K562 (cell line): ENCODE results near the gene RRAD. TPM values are rescaled to one million over a fixed set of nuclear protein-coding genes. Genes with fewer than 3 reads are reported as not detected.

Source experiments
- ADNP ChIP-seq: fragments of 200-800 bp; sonication (Bioruptor generic); IDR thresholded peaks from 2 replicates; pipeline ENCODE4 v1.6.1; 2016; ENCODE audit warnings: missing genetic modification characterization, missing compliant biosample characterization
- ATF2 ChIP-seq: sonication (generic); formaldehyde crosslinking; IDR thresholded peaks from 2 replicates; pipeline ENCODE4 v1.8.1; 2022; ENCODE audit warnings: missing genetic modification reagents
- CHD4 ChIP-seq: fragments of 200-600 bp; sonication (generic); IDR thresholded peaks from 3 replicates; pipeline ENCODE4 v1.6.1; 2012; ENCODE audit warnings: low read depth, mild to moderate bottlenecking, mixed read lengths, low read length, inconsistent platforms; ENCODE audit not compliant: insufficient read depth, insufficient replicate concordance, poor library complexity, severe bottlenecking
- FOXK2 ChIP-seq, 2 experiments: fragments of 450-650 bp; IDR thresholded peaks in 1 of 2; conservative IDR thresholded peaks in 1 of 2; 2 replicates each; pipeline ENCODE4 v1.6.1; 2016; ENCODE audit warnings: low read depth in 2 of 2, mild to moderate bottlenecking in 1 of 2
- HDAC2 ChIP-seq: fragments of 450-650 bp; IDR thresholded peaks from 2 replicates; pipeline ENCODE4 v1.6.1; 2016; ENCODE audit warnings: mild to moderate bottlenecking
- IRF9 ChIP-seq: fragments of 450-650 bp; IDR thresholded peaks from 2 replicates; pipeline ENCODE4 v1.6.1; 2016; ENCODE audit warnings: missing biosample characterization, missing genetic modification characterization
- LCOR ChIP-seq: sonication (generic); formaldehyde crosslinking; IDR thresholded peaks from 2 replicates; pipeline ENCODE4 v1.8.0; 2022; ENCODE audit warnings: mild to moderate bottlenecking, missing genetic modification reagents
- MEIS2 ChIP-seq: fragments of 450-650 bp; IDR thresholded peaks from 2 replicates; pipeline ENCODE4 v1.6.1; 2014; ENCODE audit warnings: mild to moderate bottlenecking; ENCODE audit not compliant: partially characterized antibody
- MYBL2 ChIP-seq, 2 experiments: fragments of 450-650 bp in 1 of 2; sonication (generic) in 1 of 2; formaldehyde crosslinking in 1 of 2; IDR thresholded peaks; 2 replicates each; pipeline versions ENCODE4 v1.6.1 to v1.8.1; 2017 to 2022; ENCODE audit warnings: borderline replicate concordance in 1 of 2, inconsistent platforms in 1 of 2, low read depth in 1 of 2, mild to moderate bottlenecking in 1 of 2, missing genetic modification reagents in 1 of 2, moderate library complexity in 1 of 2
- PHTF2 ChIP-seq: fragments of 250-450 bp; sonication (Bioruptor Pico); IDR thresholded peaks from 2 replicates; pipeline ENCODE4 v1.5.0; 2021; ENCODE audit warnings: mild to moderate bottlenecking
- SMARCA5 ChIP-seq: fragments of 450-650 bp; IDR thresholded peaks from 2 replicates; pipeline ENCODE4 v1.6.1; 2016
- SP1 ChIP-seq: sonication (generic); formaldehyde crosslinking; IDR thresholded peaks from 2 replicates; pipeline ENCODE4 v1.8.1; 2022; ENCODE audit warnings: mild to moderate bottlenecking, missing genetic modification reagents
- STAT5A ChIP-seq: IDR thresholded peaks from 2 replicates; pipeline ENCODE4 v1.6.1; 2012; ENCODE audit warnings: low read length, inconsistent platforms, borderline replicate concordance
- U2AF2 ChIP-seq: fragments of 200-400 bp; formaldehyde crosslinking; optimal IDR thresholded peaks from 2 replicates; pipeline ENCODE3; 2017; ENCODE audit warnings: low read depth, mild to moderate bottlenecking, low read length
- ZNF277 ChIP-seq: fragments of 250-450 bp; sonication (Bioruptor Pico); IDR thresholded peaks from 2 replicates; pipeline ENCODE4 v1.8.0; 2022; ENCODE audit warnings: inconsistent platforms, mild to moderate bottlenecking, moderate library complexity, borderline replicate concordance
- ZNF384 ChIP-seq: IDR thresholded peaks from 2 replicates; pipeline ENCODE4 v1.6.1; 2012; ENCODE audit warnings: low read depth, low read length, improper control_type of control experiment
- ZNF592 ChIP-seq: fragments of 450-650 bp; IDR thresholded peaks from 2 replicates; pipeline ENCODE4 v1.6.1; 2017; ENCODE audit warnings: antibody characterized with exemption, mild to moderate bottlenecking
- ZNF668 ChIP-seq: fragments of 250-450 bp; sonication (Bioruptor Pico); IDR thresholded peaks from 2 replicates; pipeline ENCODE4 v1.8.0; 2022; ENCODE audit warnings: mild to moderate bottlenecking, inconsistent platforms
- ZNF717 ChIP-seq: fragments of 250-450 bp; sonication (Bioruptor Pico); IDR thresholded peaks from 2 replicates; pipeline ENCODE4 v1.5.0; 2021
- ZNF764 ChIP-seq: fragments of 250-450 bp; sonication (Bioruptor Pico); IDR thresholded peaks from 2 replicates; pipeline ENCODE4 v1.4.0; 2020; ENCODE audit warnings: low read depth, mild to moderate bottlenecking, moderate library complexity
- polyA plus RNA-seq, 8 experiments: library from polyadenylated mRNA; depleted of rRNA in 4 of 8; stranded (reverse) in 5 of 8; unstranded in 3 of 8; fragments of >200 nt; fragmentation: Nextera tagmentation in 2 of 8; fragmentation: Illumina TruSeq in 1 of 8; extraction: Ambion mirVana in 2 of 8; extraction: Trizol in 1 of 8; gene quantifications; 2 replicates each; pipeline versions ENCODE4 v1.2.1 to v1.2.3, GENCODE V29; 2011 to 2014; ENCODE audit warnings: inconsistent platforms in 1 of 8, missing spikeins in 1 of 8
- total RNA-seq, 7 experiments: library from RNA; depleted of rRNA in 6 of 7; stranded (reverse); fragments of >200 nt in 6 of 7; fragmentation: Illumina TruSeq in 2 of 7; extraction: Trizol in 2 of 7; gene quantifications; 2 replicates each; pipeline versions ENCODE4 v1.2.1 to v1.2.3, GENCODE V29; 2011 to 2021; ENCODE audit warnings: low replicate concordance in 1 of 7

Gene RRAD
- total and polyA plus RNA-seq, 9 of the 15 experiments (the other 6 are each of a cell fraction or from before 2014, with no cell fraction given): 0.09 to 0.20 (median 0.13) TPM; not detected in 5

DNA sequence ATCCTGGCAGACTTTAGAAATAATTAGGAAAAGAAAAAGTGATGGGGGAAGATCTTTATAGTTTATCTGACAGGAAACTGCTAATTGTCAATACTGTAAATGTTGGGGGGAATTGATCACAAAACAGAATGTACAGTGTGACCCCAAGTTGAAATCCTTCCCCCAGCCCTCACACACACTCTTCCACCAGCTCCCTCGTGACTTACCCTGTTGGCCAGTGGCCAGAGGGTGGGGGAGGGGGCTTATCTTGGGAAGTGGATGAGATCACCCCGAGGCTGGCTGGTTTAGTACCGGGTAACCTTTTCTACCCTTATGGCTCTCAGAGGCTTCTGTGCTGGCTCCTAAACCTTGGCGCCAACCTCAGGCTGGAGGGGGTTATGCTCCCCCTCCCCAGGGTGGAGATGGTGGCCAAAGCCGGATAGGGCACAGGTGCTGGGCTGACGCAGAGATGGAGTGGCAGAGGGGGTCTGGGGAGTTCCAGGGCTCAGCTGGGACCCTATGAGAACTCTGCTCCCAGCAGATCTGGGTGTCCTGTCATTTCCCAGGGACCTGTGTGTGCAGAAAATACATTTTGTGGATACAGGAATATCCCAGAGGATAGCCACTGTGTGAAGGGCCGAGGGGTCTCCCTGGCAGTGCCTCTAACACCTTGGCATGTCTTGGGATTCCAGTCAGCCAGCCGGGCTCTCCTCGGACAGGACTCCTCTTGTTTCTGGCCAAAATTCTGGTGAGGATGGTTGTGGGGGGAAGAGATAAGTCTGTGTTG is 25.2 kb downstream of the RRAD start (continued):
- TF ChIP-seq SP1 (CRISPR knock-in tag): peak; percentile 60; the same call in 1 of the 2 replicates
- TF ChIP-seq ZNF592: peak; percentile 91
- 0 out of 2 replicates have a peak, but pooled peaks have one; percentile 44 for TF ChIP-seq STAT5A
- TF ChIP-seq LCOR: peak; percentile 77; the same call in 1 of the 2 replicates
- TF ChIP-seq FOXK2 (conservative IDR thresholded peaks at IDR 0.05 in 1 of 2, IDR thresholded peaks at IDR 0.05 in 1 of 2; ENCODE audit: low read depth in 2 of 2): no peak; a peak in 2 of 4 replicates
- no peak for TF ChIP-seq ADNP (tag)
- TF ChIP-seq ZNF384: 0 out of 2 replicates have a peak, but pooled peaks have one; percentile 14
- TF ChIP-seq CHD4: no peak
- no peak; the same call in 1 of the 2 replicates for TF ChIP-seq HDAC2
- TF ChIP-seq IRF9 (tag): no peak
- no peak for TF ChIP-seq ZNF717 (CRISPR knock-in tag)
- TF ChIP-seq U2AF2: no peak
- TF ChIP-seq SMARCA5: no peak
- no peak for TF ChIP-seq MEIS2
- peak; percentile 47; the same call in 1 of the 2 replicates for TF ChIP-seq ATF2 (CRISPR knock-in tag)
- no peak for TF ChIP-seq MYBL2 (IDR thresholded peaks at IDR 0.05; ENCODE audit: low read depth)
- no peak for TF ChIP-seq MYBL2 (CRISPR knock-in tag; IDR thresholded peaks at IDR 0.05; ENCODE audit: borderline replicate concordance)
- TF ChIP-seq PHTF2 (CRISPR knock-in tag): no peak
- TF ChIP-seq ZNF277 (CRISPR knock-in tag): no peak
- TF ChIP-seq ZNF668 (CRISPR knock-in tag): no peak
- no peak for TF ChIP-seq ZNF764 (CRISPR knock-in tag)
